ENCODE results near the gene CDH23.

DNA sequence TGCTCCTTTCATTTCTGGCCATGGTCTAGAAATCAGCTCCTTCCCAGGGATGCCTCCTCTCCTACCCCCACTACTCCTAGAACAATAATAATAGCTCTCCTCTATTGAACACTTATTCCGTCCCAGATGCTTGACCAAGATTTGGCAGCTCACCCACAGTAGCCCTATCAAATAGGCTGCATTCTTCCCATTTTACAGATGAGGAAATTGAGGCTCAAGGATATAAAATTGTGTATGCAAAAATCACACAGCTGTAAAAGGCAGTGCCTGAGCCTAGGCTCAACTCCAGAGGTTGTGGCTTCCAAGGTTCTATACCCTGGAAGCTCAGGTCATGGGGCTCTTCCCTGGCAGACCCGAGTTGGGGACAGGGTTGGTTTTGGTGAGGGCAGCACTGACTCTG is 240.6 kb downstream of the CDH23 start:
- TF ChIP-seq, protein P1, sequence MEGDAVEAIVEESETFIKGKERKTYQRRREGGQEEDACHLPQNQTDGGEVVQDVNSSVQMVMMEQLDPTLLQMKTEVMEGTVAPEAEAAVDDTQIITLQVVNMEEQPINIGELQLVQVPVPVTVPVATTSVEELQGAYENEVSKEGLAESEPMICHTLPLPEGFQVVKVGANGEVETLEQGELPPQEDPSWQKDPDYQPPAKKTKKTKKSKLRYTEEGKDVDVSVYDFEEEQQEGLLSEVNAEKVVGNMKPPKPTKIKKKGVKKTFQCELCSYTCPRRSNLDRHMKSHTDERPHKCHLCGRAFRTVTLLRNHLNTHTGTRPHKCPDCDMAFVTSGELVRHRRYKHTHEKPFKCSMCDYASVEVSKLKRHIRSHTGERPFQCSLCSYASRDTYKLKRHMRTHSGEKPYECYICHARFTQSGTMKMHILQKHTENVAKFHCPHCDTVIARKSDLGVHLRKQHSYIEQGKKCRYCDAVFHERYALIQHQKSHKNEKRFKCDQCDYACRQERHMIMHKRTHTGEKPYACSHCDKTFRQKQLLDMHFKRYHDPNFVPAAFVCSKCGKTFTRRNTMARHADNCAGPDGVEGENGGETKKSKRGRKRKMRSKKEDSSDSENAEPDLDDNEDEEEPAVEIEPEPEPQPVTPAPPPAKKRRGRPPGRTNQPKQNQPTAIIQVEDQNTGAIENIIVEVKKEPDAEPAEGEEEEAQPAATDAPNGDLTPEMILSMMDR (IDR thresholded peaks at IDR 0.05) = no peak
- TF ChIP-seq POLR2A (IDR thresholded peaks at IDR 0.05) = no peak

All from uterus (tissue), 2 donors.